ENCODE data around the gene RAB27A. TPM values are rescaled to one million over a fixed set of nuclear protein-coding genes. Genes with fewer than 3 reads are reported as not detected.

Gene RAB27A
- total and polyA plus RNA-seq, 2 of the 13 experiments (the other 11 are each of a cell fraction or from before 2014, with no cell fraction given), result 3.4 to 8.1 TPM

DNA sequence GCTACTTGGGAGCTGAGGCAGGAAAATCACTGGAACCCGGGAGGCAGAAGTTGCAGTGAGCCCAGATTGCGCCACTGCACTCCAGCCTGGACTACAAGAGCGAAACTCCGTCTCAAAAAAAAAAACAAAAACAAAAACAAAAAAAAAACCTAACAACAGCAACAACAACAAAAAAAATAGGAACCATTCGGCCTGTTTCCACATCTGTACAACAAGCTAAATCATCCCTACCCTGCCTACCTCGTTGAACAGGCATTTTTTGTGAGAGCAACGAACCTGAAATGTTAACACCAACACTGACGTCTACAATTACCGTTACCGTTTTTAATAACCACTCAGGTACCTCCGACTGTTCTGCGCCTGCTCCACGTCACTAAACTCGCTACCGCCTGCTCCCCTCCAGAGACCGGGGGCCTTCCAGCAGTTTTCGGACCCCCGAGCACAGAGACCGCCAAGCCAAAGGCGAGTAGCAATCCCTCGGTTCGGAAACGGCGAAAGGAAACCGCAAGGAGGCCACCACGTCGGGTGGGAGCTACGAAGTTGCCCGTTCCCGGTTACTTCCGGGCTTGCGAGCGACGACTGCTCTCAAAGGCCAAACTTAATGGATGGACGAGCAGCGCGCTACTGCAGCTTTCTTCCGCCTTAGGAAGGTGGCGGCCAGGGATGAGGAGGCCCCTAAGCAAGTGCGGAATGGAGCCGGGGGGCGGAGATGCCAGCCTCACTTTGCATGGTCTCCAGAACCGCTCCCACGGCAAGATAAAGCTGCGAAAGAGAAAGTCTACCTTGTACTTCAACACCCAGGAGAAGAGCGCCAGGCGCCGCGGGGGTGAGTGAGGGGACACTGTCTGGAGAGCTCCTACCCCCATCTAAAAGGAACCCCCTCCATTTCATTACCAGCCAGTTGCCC lies 29.2 kb upstream of the RAB27A start, which contains the start of the genes PIGB and PIGBOS1 (continued):
- TF ChIP-seq ESRRA (CRISPR knock-in tag; IDR thresholded peaks at IDR 0.05; ENCODE audit: low read depth), result peak; percentile 39; the same call in 1 of the 2 replicates
- TF ChIP-seq KDM6A (CRISPR knock-in tag; IDR thresholded peaks at IDR 0.05; ENCODE audit: low read depth), result no peak
- TF ChIP-seq U2AF1 (optimal IDR thresholded peaks at IDR 0.05; ENCODE audit: low read depth, low read length), result no peak
- TF ChIP-seq, protein P1, sequence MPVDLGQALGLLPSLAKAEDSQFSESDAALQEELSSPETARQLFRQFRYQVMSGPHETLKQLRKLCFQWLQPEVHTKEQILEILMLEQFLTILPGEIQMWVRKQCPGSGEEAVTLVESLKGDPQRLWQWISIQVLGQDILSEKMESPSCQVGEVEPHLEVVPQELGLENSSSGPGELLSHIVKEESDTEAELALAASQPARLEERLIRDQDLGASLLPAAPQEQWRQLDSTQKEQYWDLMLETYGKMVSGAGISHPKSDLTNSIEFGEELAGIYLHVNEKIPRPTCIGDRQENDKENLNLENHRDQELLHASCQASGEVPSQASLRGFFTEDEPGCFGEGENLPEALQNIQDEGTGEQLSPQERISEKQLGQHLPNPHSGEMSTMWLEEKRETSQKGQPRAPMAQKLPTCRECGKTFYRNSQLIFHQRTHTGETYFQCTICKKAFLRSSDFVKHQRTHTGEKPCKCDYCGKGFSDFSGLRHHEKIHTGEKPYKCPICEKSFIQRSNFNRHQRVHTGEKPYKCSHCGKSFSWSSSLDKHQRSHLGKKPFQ (CRISPR knock-in tag; IDR thresholded peaks at IDR 0.05; ENCODE audit: insufficient replicate concordance), result peak; percentile 43
- no peak for TF ChIP-seq ZNF558 (CRISPR knock-in tag; IDR thresholded peaks at IDR 0.05; ENCODE audit: borderline replicate concordance)
- TF ChIP-seq, protein P2, sequence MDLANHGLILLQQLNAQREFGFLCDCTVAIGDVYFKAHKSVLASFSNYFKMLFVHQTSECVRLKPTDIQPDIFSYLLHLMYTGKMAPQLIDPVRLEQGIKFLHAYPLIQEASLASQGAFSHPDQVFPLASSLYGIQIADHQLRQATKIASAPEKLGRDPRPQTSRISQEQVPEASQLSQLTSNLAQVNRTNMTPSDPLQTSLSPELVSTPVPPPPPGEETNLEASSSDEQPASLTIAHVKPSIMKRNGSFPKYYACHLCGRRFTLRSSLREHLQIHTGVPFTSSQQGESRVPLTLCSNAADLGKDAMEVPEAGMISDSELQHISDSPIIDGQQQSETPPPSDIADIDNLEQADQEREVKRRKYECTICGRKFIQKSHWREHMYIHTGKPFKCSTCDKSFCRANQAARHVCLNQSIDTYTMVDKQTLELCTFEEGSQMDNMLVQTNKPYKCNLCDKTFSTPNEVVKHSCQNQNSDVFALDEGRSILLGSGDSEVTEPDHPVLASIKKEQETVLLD (CRISPR knock-in tag; IDR thresholded peaks at IDR 0.05; ENCODE audit: low read depth), result peak; percentile 82
- TF ChIP-seq, protein P3, sequence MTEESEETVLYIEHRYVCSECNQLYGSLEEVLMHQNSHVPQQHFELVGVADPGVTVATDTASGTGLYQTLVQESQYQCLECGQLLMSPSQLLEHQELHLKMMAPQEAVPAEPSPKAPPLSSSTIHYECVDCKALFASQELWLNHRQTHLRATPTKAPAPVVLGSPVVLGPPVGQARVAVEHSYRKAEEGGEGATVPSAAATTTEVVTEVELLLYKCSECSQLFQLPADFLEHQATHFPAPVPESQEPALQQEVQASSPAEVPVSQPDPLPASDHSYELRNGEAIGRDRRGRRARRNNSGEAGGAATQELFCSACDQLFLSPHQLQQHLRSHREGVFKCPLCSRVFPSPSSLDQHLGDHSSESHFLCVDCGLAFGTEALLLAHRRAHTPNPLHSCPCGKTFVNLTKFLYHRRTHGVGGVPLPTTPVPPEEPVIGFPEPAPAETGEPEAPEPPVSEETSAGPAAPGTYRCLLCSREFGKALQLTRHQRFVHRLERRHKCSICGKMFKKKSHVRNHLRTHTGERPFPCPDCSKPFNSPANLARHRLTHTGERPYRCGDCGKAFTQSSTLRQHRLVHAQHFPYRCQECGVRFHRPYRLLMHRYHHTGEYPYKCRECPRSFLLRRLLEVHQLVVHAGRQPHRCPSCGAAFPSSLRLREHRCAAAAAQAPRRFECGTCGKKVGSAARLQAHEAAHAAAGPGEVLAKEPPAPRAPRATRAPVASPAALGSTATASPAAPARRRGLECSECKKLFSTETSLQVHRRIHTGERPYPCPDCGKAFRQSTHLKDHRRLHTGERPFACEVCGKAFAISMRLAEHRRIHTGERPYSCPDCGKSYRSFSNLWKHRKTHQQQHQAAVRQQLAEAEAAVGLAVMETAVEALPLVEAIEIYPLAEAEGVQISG (CRISPR knock-in tag; IDR thresholded peaks at IDR 0.05), result peak; percentile 91
- peak; percentile 94 for TF ChIP-seq GABPB1 (CRISPR knock-in tag; IDR thresholded peaks at IDR 0.05)
- TF ChIP-seq HCFC1 (IDR thresholded peaks at IDR 0.05; ENCODE audit: low read depth, low read length), result peak; percentile 54; the same call in 1 of the 2 replicates
- TF ChIP-seq HES4 (CRISPR knock-in tag; IDR thresholded peaks at IDR 0.05; ENCODE audit: borderline replicate concordance), result peak; percentile 77; the same call in 1 of the 2 replicates
- TF ChIP-seq ZFP36L2 (CRISPR knock-in tag; IDR thresholded peaks at IDR 0.05), result no peak
- TF ChIP-seq EHMT2 (IDR thresholded peaks at IDR 0.05; ENCODE audit: borderline replicate concordance, low read depth, low read length), result peak; percentile 84; the same call in 1 of the 2 replicates
- no peak for TF ChIP-seq ZNF660 (CRISPR knock-in tag; IDR thresholded peaks at IDR 0.05; ENCODE audit: borderline replicate concordance, low read depth)
- no peak for TF ChIP-seq KLF15 (CRISPR knock-in tag; IDR thresholded peaks at IDR 0.05; ENCODE audit: borderline replicate concordance)
- no peak for TF ChIP-seq ZNF839 (CRISPR knock-in tag; IDR thresholded peaks at IDR 0.05; ENCODE audit: borderline replicate concordance)
- no peak for TF ChIP-seq ISX (CRISPR knock-in tag; conservative IDR thresholded peaks at IDR 0.05)
- peak; percentile 75 for TF ChIP-seq CREM (IDR thresholded peaks at IDR 0.05)
- TF ChIP-seq CREM (CRISPR knock-in tag; IDR thresholded peaks at IDR 0.05), result no peak
- peak; percentile 49 for TF ChIP-seq BCL6 (CRISPR knock-in tag; IDR thresholded peaks at IDR 0.05)
- TF ChIP-seq, protein P4, sequence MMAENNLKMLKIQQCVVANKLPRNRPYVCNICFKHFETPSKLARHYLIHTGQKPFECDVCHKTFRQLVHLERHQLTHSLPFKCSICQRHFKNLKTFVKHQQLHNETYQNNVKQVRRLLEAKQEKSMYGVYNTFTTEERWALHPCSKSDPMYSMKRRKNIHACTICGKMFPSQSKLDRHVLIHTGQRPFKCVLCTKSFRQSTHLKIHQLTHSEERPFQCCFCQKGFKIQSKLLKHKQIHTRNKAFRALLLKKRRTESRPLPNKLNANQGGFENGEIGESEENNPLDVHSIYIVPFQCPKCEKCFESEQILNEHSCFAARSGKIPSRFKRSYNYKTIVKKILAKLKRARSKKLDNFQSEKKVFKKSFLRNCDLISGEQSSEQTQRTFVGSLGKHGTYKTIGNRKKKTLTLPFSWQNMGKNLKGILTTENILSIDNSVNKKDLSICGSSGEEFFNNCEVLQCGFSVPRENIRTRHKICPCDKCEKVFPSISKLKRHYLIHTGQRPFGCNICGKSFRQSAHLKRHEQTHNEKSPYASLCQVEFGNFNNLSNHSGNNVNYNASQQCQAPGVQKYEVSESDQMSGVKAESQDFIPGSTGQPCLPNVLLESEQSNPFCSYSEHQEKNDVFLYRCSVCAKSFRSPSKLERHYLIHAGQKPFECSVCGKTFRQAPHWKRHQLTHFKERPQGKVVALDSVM (CRISPR knock-in tag; IDR thresholded peaks at IDR 0.05), result 0 out of 2 replicates have a peak, but pooled peaks have one; percentile 33
- no peak; the same call in 1 of the 2 replicates for TF ChIP-seq ZNF296 (CRISPR knock-in tag; conservative IDR thresholded peaks at IDR 0.05)
